DMS79 treated with DMSO at 0.1 percent for 48 hours (cell line): ENCODE results near the gene PYCR2.
"Not testable (repeated sequence)": the region's sequence is repeated elsewhere in the genome, so short reads cannot be mapped to it uniquely, and the experiment has no call there.

ENCODE experiments used
- DNase-seq: peaks from one replicate; lab custom pipeline; 2025; lab: John Stamatoyannopoulos, UW

The PYCR2 gene

GRCh38 chr1:225942574-225942973, 18.5 kb upstream of the PYCR2 start:
- no peak for DNase-seq

- no peak for DNase-seq
Observed at GRCh38 chr1:225941942-225942222, 17.8 kb upstream of the PYCR2 start.

- DNase-seq = no peak
Observed at GRCh38 chr1:225941187-225941941, 17.3 kb upstream of the PYCR2 start, which contains the start of gene LEFTY2. Gene LEFTY2, minus strand, starts transcription at chr1:225941220. Its CDS starts 80 bp downstream, at chr1:225941140.

GRCh38 chr1:225940385-225941151, 16.5 kb upstream of the PYCR2 start:
- no peak for DNase-seq

- DNase-seq = not testable (repeated sequence)
Observed at GRCh38 chr1:225939939-225940310, 15.9 kb upstream of the PYCR2 start.

GRCh38 chr1:225939097-225939938, 15.3 kb upstream of the PYCR2 start:
- not testable (repeated sequence) for DNase-seq

GRCh38 chr1:225937048-225937968, 13.3 kb upstream of the PYCR2 start:
- DNase-seq = no peak

GRCh38 chr1:225936523-225936922, 12.5 kb upstream of the PYCR2 start:
- no peak for DNase-seq

- DNase-seq = not testable (repeated sequence)
Observed at GRCh38 chr1:225936086-225936485, 12.0 kb upstream of the PYCR2 start.

GRCh38 chr1:225934711-225935110, 10.7 kb upstream of the PYCR2 start:
- DNase-seq = no peak

- DNase-seq = no peak
Observed at GRCh38 chr1:225933072-225933471, 9.0 kb upstream of the PYCR2 start.

GRCh38 chr1:225931270-225932136, 7.5 kb upstream of the PYCR2 start:
- DNase-seq = no peak

GRCh38 chr1:225930566-225930965, 6.5 kb upstream of the PYCR2 start:
- no peak for DNase-seq

GRCh38 chr1:225929462-225929861, 5.4 kb upstream of the PYCR2 start:
- DNase-seq = not testable (repeated sequence)

- DNase-seq = no peak
Observed at GRCh38 chr1:225928186-225929175, 4.4 kb upstream of the PYCR2 start.

GRCh38 chr1:225926551-225927113, 2.6 kb upstream of the PYCR2 start:
- no peak for DNase-seq

GRCh38 chr1:225923381-225923691, 714 bp downstream of the PYCR2 start:
- no peak for DNase-seq

GRCh38 chr1:225921734-225922709, 2.0 kb downstream of the PYCR2 start:
- peak; percentile 85 for DNase-seq
